ENCODE data around the gene APOA4.

APOA4 gene

GRCh38 chr11:116849486-116849885 lies 26.4 kb upstream of the APOA4 start:
- DNase-seq (ENCODE audit: extremely low read depth, low read depth), result no peak
- no peak for TF ChIP-seq CTCF (IDR thresholded peaks at IDR 0.05; ENCODE audit: low read depth, low read length)

- no peak for TF ChIP-seq CTCF (IDR thresholded peaks at IDR 0.05; ENCODE audit: low read depth, low read length)
- no peak for DNase-seq (ENCODE audit: extremely low read depth, low read depth)
These were observed 26.0 kb upstream of the APOA4 start for GRCh38 chr11:116849060-116849459.

GRCh38 chr11:116847612-116848011 lies 24.5 kb upstream of the APOA4 start:
- TF ChIP-seq CTCF (IDR thresholded peaks at IDR 0.05; ENCODE audit: low read depth, low read length), result no peak
- DNase-seq (ENCODE audit: extremely low read depth, low read depth), result no peak

- no peak for DNase-seq (ENCODE audit: extremely low read depth, low read depth)
These were observed 21.6 kb upstream of the APOA4 start for GRCh38 chr11:116844722-116845121.

GRCh38 chr11:116843661-116844060 lies 20.6 kb upstream of the APOA4 start:
- no peak for DNase-seq (ENCODE audit: extremely low read depth, low read depth)
- no peak for TF ChIP-seq CTCF (IDR thresholded peaks at IDR 0.05; ENCODE audit: low read depth, low read length)

More at GRCh38 chr11:116844722-116845121, 21.6 kb upstream of the APOA4 start:
- TF ChIP-seq CTCF (IDR thresholded peaks at IDR 0.05; ENCODE audit: low read depth, low read length), result no peak

GRCh38 chr11:116842909-116843308 lies 19.8 kb upstream of the APOA4 start:
- DNase-seq (ENCODE audit: extremely low read depth, low read depth), result no peak
- TF ChIP-seq CTCF (IDR thresholded peaks at IDR 0.05; ENCODE audit: low read depth, low read length), result no peak

GRCh38 chr11:116842117-116842516 lies 19.0 kb upstream of the APOA4 start:
- no peak for TF ChIP-seq CTCF (IDR thresholded peaks at IDR 0.05; ENCODE audit: low read depth, low read length)
- no peak for DNase-seq (ENCODE audit: extremely low read depth, low read depth)
